Measurements from ENCODE around the gene SLC35G1. TPM values are rescaled to one million over a fixed set of nuclear protein-coding genes. Genes with fewer than 3 reads are reported as not detected.

SLC35G1 gene
- total RNA-seq, 1 experiment from 2014 or later, result 3.6 TPM

GRCh38 chr10:93940881-93941280, 47.1 kb downstream of the SLC35G1 start:
- CTCF ChIA-PET, result no interaction called here
- Mint-ChIP-seq H3K36me3 (ENCODE audit: insufficient read depth, unreplicated experiment) (no peaks in the 10 kb centered on the region), H3K9me3 (ENCODE audit: low read depth, unreplicated experiment) (no peaks in the 10 kb centered on the region), H3K27ac (ENCODE audit: unreplicated experiment) (no peak overlapping the region), H3K4me3 (ENCODE audit: low read depth, unreplicated experiment) (no peak overlapping the region), H3K4me1 (ENCODE audit: low read depth, unreplicated experiment) (no peaks in the 10 kb centered on the region), H3K27me3 (ENCODE audit: unreplicated experiment) (peaks cover 20% of the 10 kb centered on the region)
- DNase-seq, result no peak
- no TSS peak for BruUV-seq (replicated peaks)
- no peak for TF ChIP-seq CTCF (IDR thresholded peaks at IDR 0.05; ENCODE audit: unreplicated experiment)
- intact Hi-C loops (cut with micrococcal nuclease; ENCODE audit: unreplicated experiment), result no loop called here

- Mint-ChIP-seq H3K36me3 (ENCODE audit: insufficient read depth, unreplicated experiment) (no peaks in the 10 kb centered on the region), H3K4me1 (ENCODE audit: low read depth, unreplicated experiment) (no peaks in the 10 kb centered on the region), H3K4me3 (ENCODE audit: low read depth, unreplicated experiment) (no peak overlapping the region), H3K9me3 (ENCODE audit: low read depth, unreplicated experiment) (no peaks in the 10 kb centered on the region), H3K27me3 (ENCODE audit: unreplicated experiment) (peaks cover 21% of the 10 kb centered on the region), H3K27ac (ENCODE audit: unreplicated experiment) (no peak overlapping the region)
- intact Hi-C loops (cut with micrococcal nuclease; ENCODE audit: unreplicated experiment), result no loop called here
- TF ChIP-seq CTCF (IDR thresholded peaks at IDR 0.05; ENCODE audit: unreplicated experiment), result no peak
- no peak for DNase-seq
- CTCF ChIA-PET, result no interaction called here
- BruUV-seq (replicated peaks), result no TSS peak
These were observed 47.8 kb downstream of the SLC35G1 start for GRCh38 chr10:93941606-93942005.

DNA sequence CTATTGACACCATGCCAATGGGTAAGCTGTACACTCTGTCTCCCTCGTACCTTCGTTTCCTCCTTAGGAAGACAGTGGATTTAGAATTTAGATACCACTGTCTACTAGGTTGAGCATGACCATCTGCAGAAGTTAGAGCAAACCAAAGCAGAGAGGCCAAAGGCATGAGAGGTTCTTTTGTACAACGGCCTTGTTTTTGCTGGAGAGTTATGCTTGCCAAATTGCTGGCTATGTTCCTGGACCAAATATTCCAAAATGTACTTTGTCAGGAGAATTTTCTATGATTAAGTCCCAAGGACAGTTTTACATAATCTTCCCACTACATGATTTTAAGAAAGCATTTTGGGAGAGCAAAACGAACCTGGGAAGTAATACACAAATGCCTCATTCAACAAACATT, 52.0 kb downstream of the SLC35G1 start:
- Mint-ChIP-seq H3K4me3 (ENCODE audit: low read depth, unreplicated experiment) (no peak overlapping the region), H3K9me3 (ENCODE audit: low read depth, unreplicated experiment) (no peaks in the 10 kb centered on the region), H3K36me3 (ENCODE audit: insufficient read depth, unreplicated experiment) (no peaks in the 10 kb centered on the region), H3K27ac (ENCODE audit: unreplicated experiment) (no peak overlapping the region), H3K27me3 (ENCODE audit: unreplicated experiment) (peaks cover 35% of the 10 kb centered on the region), H3K4me1 (ENCODE audit: low read depth, unreplicated experiment) (no peaks in the 10 kb centered on the region)
- CTCF ChIA-PET, result no interaction called here
- no peak for TF ChIP-seq CTCF (IDR thresholded peaks at IDR 0.05; ENCODE audit: unreplicated experiment)
- intact Hi-C loops (cut with micrococcal nuclease; ENCODE audit: unreplicated experiment), result no loop called here
- no peak for DNase-seq
- no TSS peak for BruUV-seq (replicated peaks)

DNA sequence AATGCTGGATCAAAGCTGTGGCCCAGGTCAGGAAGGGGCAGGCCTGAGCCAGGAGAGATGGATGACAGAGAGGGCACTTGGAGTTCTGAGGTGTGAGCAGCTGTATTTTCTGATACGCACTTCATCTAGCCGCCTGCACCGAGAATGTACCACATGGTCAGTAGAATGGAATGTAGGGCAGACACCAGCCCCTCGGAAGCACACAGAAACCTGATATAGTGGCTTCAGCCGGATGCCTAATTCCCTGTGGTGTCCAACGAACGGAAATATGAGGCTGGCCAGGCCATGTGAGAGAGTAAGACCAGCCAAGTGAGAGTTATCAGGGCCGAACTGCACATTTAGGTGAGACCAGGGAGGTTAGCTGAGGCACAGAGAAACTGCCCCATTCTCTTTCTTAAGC, 53.3 kb downstream of the SLC35G1 start:
- Mint-ChIP-seq H3K27ac (ENCODE audit: unreplicated experiment) (no peak overlapping the region), H3K4me3 (ENCODE audit: low read depth, unreplicated experiment) (no peak overlapping the region), H3K36me3 (ENCODE audit: insufficient read depth, unreplicated experiment) (no peaks in the 10 kb centered on the region), H3K9me3 (ENCODE audit: low read depth, unreplicated experiment) (no peaks in the 10 kb centered on the region), H3K27me3 (ENCODE audit: unreplicated experiment) (peaks cover 32% of the 10 kb centered on the region), H3K4me1 (ENCODE audit: low read depth, unreplicated experiment) (no peaks in the 10 kb centered on the region)
- intact Hi-C loops (cut with micrococcal nuclease; ENCODE audit: unreplicated experiment), result no loop called here
- CTCF ChIA-PET, result no interaction called here
- no peak for DNase-seq
- TF ChIP-seq CTCF (IDR thresholded peaks at IDR 0.05; ENCODE audit: unreplicated experiment), result no peak
- no TSS peak for BruUV-seq (replicated peaks)

- intact Hi-C loops (cut with micrococcal nuclease; ENCODE audit: unreplicated experiment), result no loop called here
- TF ChIP-seq CTCF (IDR thresholded peaks at IDR 0.05; ENCODE audit: unreplicated experiment), result no peak
- no peaks in the 10 kb centered on the region for H3K4me1 Mint-ChIP-seq (ENCODE audit: low read depth, unreplicated experiment)
- no peak overlapping the region for H3K27ac Mint-ChIP-seq (ENCODE audit: unreplicated experiment)
- no peak for DNase-seq
- no peaks in the 10 kb centered on the region for H3K9me3 Mint-ChIP-seq (ENCODE audit: low read depth, unreplicated experiment)
- CTCF ChIA-PET, result no interaction called here
- peaks cover 27% of the 10 kb centered on the region for H3K27me3 Mint-ChIP-seq (ENCODE audit: unreplicated experiment)
- no peaks in the 10 kb centered on the region for H3K36me3 Mint-ChIP-seq (ENCODE audit: insufficient read depth, unreplicated experiment)
- no TSS peak for BruUV-seq (replicated peaks)
- no peak overlapping the region for H3K4me3 Mint-ChIP-seq (ENCODE audit: low read depth, unreplicated experiment)
These were observed 53.7 kb downstream of the SLC35G1 start for GRCh38 chr10:93947524-93947923.

Data from Calu3 (cell line).